HCT116 (cell line): ENCODE data around the gene DDA1. TPM values are rescaled to one million over a fixed set of nuclear protein-coding genes. Genes with fewer than 3 reads are reported as not detected.
A peak's percentile ranks its signal among the peaks of the same experiment; 100 is the strongest.

Experiments used
- ATAC-seq: fragments of 200-7000 bp; cut with Tn5 transposase; 2 replicates; pipeline ENCODE4 v1.9.1; 2020; ENCODE audit warnings: mild to moderate bottlenecking, moderate library complexity
- BruUV-seq: library from RNA; stranded (reverse); fragments of 400-500 nt; replicated peaks from 2 replicates; lab custom pipeline; 2021; lab: Mats Ljungman, UMichigan
- CTCF ChIA-PET: fragments of 300-600 bp; sonication (Branson Sonifier 250); formaldehyde crosslinking; loops from one replicate; lab custom pipeline; 2021; ENCODE audit warnings: antibody characterized with exemption; lab: Charles Lee
- POLR2A ChIA-PET: fragments of 300-600, 350-600 bp; sonication (Branson Sonifier 250); formaldehyde crosslinking; loops from one replicate; lab custom pipeline; 2021; ENCODE audit warnings: antibody characterized with exemption; lab: Charles Lee
- RAD21 ChIA-PET, 2 experiments: fragments of 300-600 bp; sonication (Branson Sonifier 250); formaldehyde crosslinking; loops; one replicate each; lab custom pipeline; 2023; ENCODE audit warnings: low total read pairs in 2 of 2; ENCODE audit not compliant: uncharacterized antibody in 2 of 2, unreplicated experiment in 2 of 2, low non-redundant PET in 1 of 2; lab: Charles Lee
- DNase-seq: peaks from one replicate; pipeline ENCODE4 v3.0.0-alpha.2; 2010; ENCODE audit warnings: low read depth, low spot score
- H2AFZ ChIP-seq: fragments of 200-600 bp; shearing (Covaris generic), sonication (generic); 2 replicates; pipeline ENCODE4 v1.6.1; 2017; ENCODE audit warnings: low read depth, mixed run types, mixed read lengths, antibody characterized with exemption, low read length; ENCODE audit not compliant: poor library complexity, severe bottlenecking
- H3K27ac ChIP-seq: 2 replicates; pipeline ENCODE4 v1.5.1; 2012; ENCODE audit warnings: low read depth, low read length
- H3K27me3 ChIP-seq: fragments of 200-600 bp; sonication (generic); 2 replicates; pipeline ENCODE4 v1.6.1; 2016; ENCODE audit warnings: mixed run types, low read length, mixed read lengths; ENCODE audit not compliant: insufficient read depth
- H3K36me3 ChIP-seq, 2 experiments: fragments of 200-500 bp in 1 of 2; fragments of 200-600 bp in 1 of 2; sonication (Bioruptor generic) in 1 of 2; sonication (generic) in 1 of 2; 2 replicates each; pipeline versions ENCODE4 v1.5.1 to v1.6.1; 2014 to 2016; ENCODE audit warnings: low read length in 2 of 2, inconsistent platforms in 1 of 2, mixed read lengths in 1 of 2, mixed run types in 1 of 2; ENCODE audit not compliant: insufficient read depth in 2 of 2, control insufficient read depth in 1 of 2
- H3K4me1 ChIP-seq, 2 experiments: fragments of 200-600 bp in 1 of 2; sonication (generic) in 1 of 2; 2 replicates each; pipeline versions ENCODE4 v1.5.1 to v1.6.1; 2012 to 2017; ENCODE audit warnings: low read length in 2 of 2, inconsistent platforms in 1 of 2, mild to moderate bottlenecking in 1 of 2, mixed read lengths in 1 of 2, mixed run types in 1 of 2, moderate library complexity in 1 of 2; ENCODE audit not compliant: insufficient read depth in 2 of 2, control insufficient read depth in 1 of 2
- H3K4me2 ChIP-seq: fragments of 200-600 bp; sonication (generic); 2 replicates; pipeline ENCODE4 v1.6.1; 2017; ENCODE audit warnings: mixed run types, low read length, mixed read lengths
- H3K4me3 ChIP-seq, 2 experiments: fragments of 200-600 bp in 1 of 2; sonication (generic) in 1 of 2; replicated peaks in 1 of 2; 2 replicates each; pipeline ENCODE4 v1.5.1; 2011 to 2016; ENCODE audit warnings: low read length in 2 of 2, control low read depth in 1 of 2, low read depth in 1 of 2, mild to moderate bottlenecking in 1 of 2, mixed read lengths in 1 of 2, mixed run types in 1 of 2
- H3K79me2 ChIP-seq: fragments of 200-600 bp; sonication (generic); 2 replicates; pipeline ENCODE4 v1.6.1; 2017; ENCODE audit warnings: mild to moderate bottlenecking, mixed run types, low read length, moderate library complexity, mixed read lengths; ENCODE audit not compliant: insufficient read depth
- H3K9ac ChIP-seq: fragments of 200-600 bp; sonication (generic); 2 replicates; pipeline ENCODE4 v1.6.1; 2016; ENCODE audit warnings: low read length, mixed read lengths
- H3K9me2 ChIP-seq: fragments of 200-600 bp; sonication (generic), shearing (Covaris generic); 2 replicates; pipeline ENCODE4 v1.6.1; 2017; ENCODE audit warnings: mixed run types, mild to moderate bottlenecking, moderate library complexity; ENCODE audit not compliant: insufficient read depth
- H3K9me3 ChIP-seq, 2 experiments: fragments of 200-500 bp in 1 of 2; fragments of 200-600 bp in 1 of 2; sonication (Bioruptor generic) in 1 of 2; sonication (generic) in 1 of 2; 2 replicates each; pipeline ENCODE4 v1.6.1; 2014 to 2017; ENCODE audit warnings: low read length in 2 of 2, mixed read lengths in 2 of 2, inconsistent platforms in 1 of 2, low read depth in 1 of 2, mild to moderate bottlenecking in 1 of 2, mixed run types in 1 of 2, moderate library complexity in 1 of 2; ENCODE audit not compliant: control insufficient read depth in 1 of 2, insufficient read depth in 1 of 2
- H4K20me1 ChIP-seq: fragments of 200-600 bp; sonication (generic), shearing (Covaris generic); 2 replicates; pipeline ENCODE4 v1.6.1; 2017; ENCODE audit warnings: mixed run types, mild to moderate bottlenecking, moderate library complexity; ENCODE audit not compliant: insufficient read depth
- CBX3 ChIP-seq: IDR thresholded peaks from 2 replicates; pipeline ENCODE4 v1.6.1; 2012; ENCODE audit warnings: low read depth
- CEBPB ChIP-seq: IDR thresholded peaks from 2 replicates; pipeline ENCODE4 v1.6.1; 2012; ENCODE audit warnings: low read depth
- EZH2 ChIP-seq: fragments of 200-600 bp; sonication (generic); IDR thresholded peaks from 2 replicates; pipeline ENCODE4 v1.6.1; 2017; ENCODE audit warnings: antibody characterized with exemption, mixed run types
- FOSL1 ChIP-seq: IDR thresholded peaks from 2 replicates; pipeline ENCODE4 v1.6.1; 2012; ENCODE audit warnings: low read depth
- POLR2A ChIP-seq: IDR thresholded peaks from 2 replicates; pipeline ENCODE4 v1.7.0; 2011; ENCODE audit warnings: borderline replicate concordance; ENCODE audit not compliant: insufficient read depth, insufficient read length; ENCODE audit errors: extremely low read depth
- RAD21 ChIP-seq: IDR thresholded peaks from 2 replicates; pipeline ENCODE4 v1.6.1; 2012; ENCODE audit warnings: low read depth, mild to moderate bottlenecking
- SIN3A ChIP-seq: IDR thresholded peaks from 2 replicates; pipeline ENCODE4 v1.6.1; 2012; ENCODE audit warnings: low read depth
- SRF ChIP-seq: IDR thresholded peaks from 2 replicates; pipeline ENCODE4 v1.6.1; 2012; ENCODE audit warnings: low read depth
- TCF7L2 ChIP-seq: IDR thresholded peaks from 2 replicates; pipeline ENCODE4 v1.7.0; 2011; ENCODE audit warnings: borderline replicate concordance, inconsistent platforms; ENCODE audit not compliant: insufficient read depth, insufficient read length; ENCODE audit errors: extremely low read depth
- ZBTB33 ChIP-seq: IDR thresholded peaks from 2 replicates; pipeline ENCODE4 v1.6.1; 2011; ENCODE audit warnings: mild to moderate bottlenecking, low read length, moderate library complexity; ENCODE audit not compliant: insufficient replicate concordance; ENCODE audit errors: extremely low read depth
- ZFX ChIP-seq: fragments of 450-650 bp; IDR thresholded peaks from 2 replicates; pipeline ENCODE4 v1.6.1; 2017
- intact Hi-C: fragments of 100-400 bp; cut with micrococcal nuclease; formaldehyde crosslinking; loops from 2 replicates; pipeline ENCODE4 v1.10.0; 2022
- total RNA-seq: library from RNA; stranded (reverse); gene quantifications from one replicate; pipeline ENCODE4 v1.2.1, GENCODE V29; 2021; ENCODE audit not compliant: unreplicated experiment
- TF ChIP-seq, protein P1 (sequence below): IDR thresholded peaks from 2 replicates; pipeline ENCODE4 v1.6.1; 2012; ENCODE audit warnings: low read depth
- TF ChIP-seq, protein P2 (sequence below): IDR thresholded peaks from 2 replicates; pipeline ENCODE4 v1.6.1; 2012
- TF ChIP-seq, protein P3 (sequence below), 3 experiments: fragments of 200-600 bp in 1 of 3; sonication (generic) in 1 of 3; IDR thresholded peaks in 2 of 3; conservative IDR thresholded peaks in 1 of 3; 2 replicates each; pipeline ENCODE4 v1.5.1; 2012 to 2017; ENCODE audit warnings: low read depth in 2 of 3, low read length in 2 of 3, antibody characterized with exemption in 1 of 3, borderline replicate concordance in 1 of 3, control low read depth in 1 of 3, mild to moderate bottlenecking in 1 of 3, mixed read lengths in 1 of 3, mixed run types in 1 of 3, moderate library complexity in 1 of 3; ENCODE audit not compliant: insufficient read depth in 1 of 3

DDA1 gene
- total RNA-seq, 1 experiment from 2014 or later: 68.6 TPM

- Histone ChIP-seq H3K4me1 (peaks cover 37 to 62% of the 10 kb centered on the region in 2 experiments), H3K4me2 (peak overlapping the region; percentile 97), H4K20me1 (no peaks in the 10 kb centered on the region), H3K79me2 (peaks cover 21% of the 10 kb centered on the region), H3K27me3 (no peaks in the 10 kb centered on the region), H3K36me3 (no peaks in the 10 kb centered on the region; a peak in 1 of 4 replicates), H3K4me3 (peak overlapping the region; percentile 72 to 99), H3K27ac (peak overlapping the region; percentile 93), H3K9me3 (no peaks in the 10 kb centered on the region), H3K9ac (no peak overlapping the region), H2AFZ (no peak overlapping the region), H3K9me2 (no peaks in the 10 kb centered on the region)
- BruUV-seq: no TSS peak
- RAD21 ChIA-PET: interaction anchor here in 1 of 2 experiments (1.0 kb wide), 1 partner anchor 27 kb away, joined by 3 read pairs; the partner anchor contains the start of gene DDA1
- no peak for TF ChIP-seq ZFX
- TF ChIP-seq POLR2A: no peak
- TF ChIP-seq EZH2: no peak
- TF ChIP-seq FOSL1: no peak
- TF ChIP-seq ZBTB33: no peak
- no peak for TF ChIP-seq CEBPB
- TF ChIP-seq, protein P1, sequence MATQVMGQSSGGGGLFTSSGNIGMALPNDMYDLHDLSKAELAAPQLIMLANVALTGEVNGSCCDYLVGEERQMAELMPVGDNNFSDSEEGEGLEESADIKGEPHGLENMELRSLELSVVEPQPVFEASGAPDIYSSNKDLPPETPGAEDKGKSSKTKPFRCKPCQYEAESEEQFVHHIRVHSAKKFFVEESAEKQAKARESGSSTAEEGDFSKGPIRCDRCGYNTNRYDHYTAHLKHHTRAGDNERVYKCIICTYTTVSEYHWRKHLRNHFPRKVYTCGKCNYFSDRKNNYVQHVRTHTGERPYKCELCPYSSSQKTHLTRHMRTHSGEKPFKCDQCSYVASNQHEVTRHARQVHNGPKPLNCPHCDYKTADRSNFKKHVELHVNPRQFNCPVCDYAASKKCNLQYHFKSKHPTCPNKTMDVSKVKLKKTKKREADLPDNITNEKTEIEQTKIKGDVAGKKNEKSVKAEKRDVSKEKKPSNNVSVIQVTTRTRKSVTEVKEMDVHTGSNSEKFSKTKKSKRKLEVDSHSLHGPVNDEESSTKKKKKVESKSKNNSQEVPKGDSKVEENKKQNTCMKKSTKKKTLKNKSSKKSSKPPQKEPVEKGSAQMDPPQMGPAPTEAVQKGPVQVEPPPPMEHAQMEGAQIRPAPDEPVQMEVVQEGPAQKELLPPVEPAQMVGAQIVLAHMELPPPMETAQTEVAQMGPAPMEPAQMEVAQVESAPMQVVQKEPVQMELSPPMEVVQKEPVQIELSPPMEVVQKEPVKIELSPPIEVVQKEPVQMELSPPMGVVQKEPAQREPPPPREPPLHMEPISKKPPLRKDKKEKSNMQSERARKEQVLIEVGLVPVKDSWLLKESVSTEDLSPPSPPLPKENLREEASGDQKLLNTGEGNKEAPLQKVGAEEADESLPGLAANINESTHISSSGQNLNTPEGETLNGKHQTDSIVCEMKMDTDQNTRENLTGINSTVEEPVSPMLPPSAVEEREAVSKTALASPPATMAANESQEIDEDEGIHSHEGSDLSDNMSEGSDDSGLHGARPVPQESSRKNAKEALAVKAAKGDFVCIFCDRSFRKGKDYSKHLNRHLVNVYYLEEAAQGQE: no peak
- TF ChIP-seq RAD21: no peak
- TF ChIP-seq, protein P2, sequence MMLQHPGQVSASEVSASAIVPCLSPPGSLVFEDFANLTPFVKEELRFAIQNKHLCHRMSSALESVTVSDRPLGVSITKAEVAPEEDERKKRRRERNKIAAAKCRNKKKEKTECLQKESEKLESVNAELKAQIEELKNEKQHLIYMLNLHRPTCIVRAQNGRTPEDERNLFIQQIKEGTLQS: no peak
- TF ChIP-seq, protein P3, sequence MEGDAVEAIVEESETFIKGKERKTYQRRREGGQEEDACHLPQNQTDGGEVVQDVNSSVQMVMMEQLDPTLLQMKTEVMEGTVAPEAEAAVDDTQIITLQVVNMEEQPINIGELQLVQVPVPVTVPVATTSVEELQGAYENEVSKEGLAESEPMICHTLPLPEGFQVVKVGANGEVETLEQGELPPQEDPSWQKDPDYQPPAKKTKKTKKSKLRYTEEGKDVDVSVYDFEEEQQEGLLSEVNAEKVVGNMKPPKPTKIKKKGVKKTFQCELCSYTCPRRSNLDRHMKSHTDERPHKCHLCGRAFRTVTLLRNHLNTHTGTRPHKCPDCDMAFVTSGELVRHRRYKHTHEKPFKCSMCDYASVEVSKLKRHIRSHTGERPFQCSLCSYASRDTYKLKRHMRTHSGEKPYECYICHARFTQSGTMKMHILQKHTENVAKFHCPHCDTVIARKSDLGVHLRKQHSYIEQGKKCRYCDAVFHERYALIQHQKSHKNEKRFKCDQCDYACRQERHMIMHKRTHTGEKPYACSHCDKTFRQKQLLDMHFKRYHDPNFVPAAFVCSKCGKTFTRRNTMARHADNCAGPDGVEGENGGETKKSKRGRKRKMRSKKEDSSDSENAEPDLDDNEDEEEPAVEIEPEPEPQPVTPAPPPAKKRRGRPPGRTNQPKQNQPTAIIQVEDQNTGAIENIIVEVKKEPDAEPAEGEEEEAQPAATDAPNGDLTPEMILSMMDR (IDR thresholded peaks at IDR 0.05 in 2 of 3, conservative IDR thresholded peaks at IDR 0.05 in 1 of 3; ENCODE audit: borderline replicate concordance in 1 of 3, insufficient read depth in 1 of 3, low read depth in 2 of 3, low read length in 2 of 3): no peak
- no peak for TF ChIP-seq TCF7L2
- TF ChIP-seq SIN3A: no peak
- no peak for TF ChIP-seq CBX3
- TF ChIP-seq SRF: no peak
- CTCF ChIA-PET: interaction anchor here (0.6 to 2.2 kb wide), 3 partner anchors 7 to 43 kb away, joined by 4 to 5 read pairs (median 4); no protein-coding TSS in a partner anchor
- no peak for ATAC-seq
- no peak for DNase-seq
- POLR2A ChIA-PET: interaction anchor here (1.1 to 4.1 kb wide), 4 partner anchors 11 to 524 kb away, joined by 4 to 39 read pairs (median 9); partner anchors contain the start of genes DDA1 and RPL18A
- intact Hi-C loops: no loop called here
Observed at GRCh38 chr19:17335575-17335974, 26.2 kb downstream of the DDA1 start.
